ENCODE measurements around the gene ELF2.
A peak's percentile ranks its signal among the peaks of the same experiment; 100 is the strongest.
"Not testable (repeated sequence)": the region's sequence is repeated elsewhere in the genome, so short reads cannot be mapped to it uniquely, and the experiment has no call there.

The ELF2 gene

GRCh38 chr4:139078926-139079325, 98.1 kb downstream of the ELF2 start:
- DNase-seq (ENCODE audit: low read depth) = no peak

- DNase-seq (ENCODE audit: low read depth) = no peak
Observed at GRCh38 chr4:139077567-139078355, 99.3 kb downstream of the ELF2 start.

DNA sequence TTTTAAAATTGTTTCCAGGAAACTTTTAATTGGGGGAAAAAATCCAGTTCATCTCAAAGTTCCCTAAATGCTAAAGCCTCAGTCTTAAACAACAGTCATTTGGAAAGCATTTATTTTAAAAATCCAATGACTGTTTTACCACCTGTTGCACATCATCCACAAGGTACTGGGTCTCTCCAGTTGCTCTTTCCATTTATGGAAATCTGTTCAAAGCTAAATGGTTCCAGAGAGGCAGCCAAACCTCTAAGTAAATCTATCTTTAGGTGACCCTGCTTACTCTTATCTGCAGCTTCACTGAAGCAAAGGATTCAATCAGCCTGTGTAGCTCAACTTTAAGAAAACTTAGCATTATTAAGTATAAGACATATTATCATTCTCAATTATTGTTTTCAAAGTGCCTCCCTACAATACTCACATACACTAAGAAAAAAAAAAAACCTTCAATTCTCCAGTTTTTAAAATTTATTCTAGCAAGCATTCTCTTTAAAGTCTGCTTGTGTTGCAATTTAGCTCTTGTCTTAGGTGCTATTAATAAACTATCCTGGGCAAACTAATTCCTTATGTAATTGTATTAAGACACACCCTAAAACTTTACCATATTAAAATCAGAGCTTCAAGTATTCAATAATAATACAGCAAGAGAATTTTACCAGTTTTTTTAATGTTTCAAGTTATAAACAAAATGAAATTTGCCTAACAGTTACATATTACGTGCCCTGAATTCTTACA, 100.8 kb downstream of the ELF2 start:
- no peak for DNase-seq (ENCODE audit: low read depth)

- no peak for DNase-seq (ENCODE audit: low read depth)
Observed at GRCh38 chr4:139060591-139060990, 116.4 kb downstream of the ELF2 start.

DNA sequence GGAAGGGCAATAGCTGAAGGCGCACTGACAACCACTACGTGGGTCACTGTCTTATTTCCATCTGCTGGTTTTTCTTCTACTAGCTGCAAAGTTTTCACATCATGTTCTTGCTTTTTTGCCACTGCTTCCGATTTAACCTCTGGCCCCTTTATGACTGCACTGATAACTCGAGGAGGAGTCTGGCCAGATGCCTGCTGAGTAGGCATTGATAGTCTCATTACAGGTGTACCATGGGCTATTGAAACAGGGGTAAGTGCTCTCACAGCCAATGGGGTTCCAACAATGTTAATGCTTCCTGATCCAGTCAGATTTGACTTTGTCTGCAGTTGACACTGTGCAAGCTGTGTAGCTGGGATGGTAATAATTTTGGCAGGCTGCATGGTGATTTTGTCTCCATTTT, 118.0 kb downstream of the ELF2 start:
- DNase-seq (ENCODE audit: low read depth) = not testable (repeated sequence)

DNA sequence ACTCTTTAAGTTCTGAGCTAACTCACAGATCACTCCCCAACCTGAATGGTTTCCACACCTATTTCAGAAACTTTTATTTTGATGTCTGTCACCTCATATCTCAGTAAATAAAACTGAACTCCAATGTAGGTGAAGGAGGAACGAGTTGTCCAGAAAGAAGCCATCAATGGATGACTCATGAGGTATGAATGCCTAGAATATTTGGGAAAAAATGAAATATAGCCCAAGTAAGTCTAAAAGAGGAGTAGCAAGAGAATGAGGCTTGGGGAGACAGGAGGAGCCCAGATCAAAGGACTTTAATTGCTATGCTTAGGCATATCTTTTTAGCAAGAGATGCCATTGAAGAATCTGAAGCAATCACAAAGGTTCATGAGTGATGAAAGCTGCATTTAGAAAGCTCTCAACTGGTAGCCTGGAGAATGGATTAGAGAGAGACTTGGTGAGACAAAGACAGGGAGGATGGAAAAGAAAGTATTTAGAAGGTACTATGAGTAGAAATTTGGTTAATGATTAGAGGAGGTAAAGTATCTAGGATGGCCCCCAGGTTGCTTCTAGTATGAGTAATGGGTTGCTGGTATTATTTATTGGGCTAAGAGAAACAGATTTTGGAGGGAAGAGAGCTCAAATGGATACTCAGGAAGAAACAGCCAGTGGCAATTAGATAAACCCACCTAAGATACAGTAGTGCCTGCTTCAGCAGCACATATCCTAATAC, 122.1 kb downstream of the ELF2 start:
- no peak for DNase-seq (ENCODE audit: low read depth)

DNA sequence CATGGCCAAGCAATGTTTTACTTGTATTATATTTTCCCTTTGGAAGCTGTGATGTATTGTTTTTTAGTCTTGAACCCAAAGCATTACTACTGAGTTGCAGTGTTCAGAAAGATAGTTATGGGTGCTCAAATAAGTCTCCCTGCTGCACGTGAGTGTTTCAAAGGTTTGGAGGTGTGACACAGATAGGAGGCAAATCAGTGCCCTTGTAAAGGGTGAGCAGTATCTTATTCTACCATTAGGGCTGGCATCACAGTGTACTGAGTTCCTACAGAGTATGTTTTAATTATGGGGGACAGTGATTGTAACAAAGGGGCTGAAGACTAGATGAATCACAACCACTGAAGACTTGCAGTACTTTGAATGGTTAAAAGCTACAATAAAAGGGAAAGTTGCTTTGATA, 123.1 kb downstream of the ELF2 start:
- DNase-seq (ENCODE audit: low read depth) = no peak

- DNase-seq (ENCODE audit: low read depth) = no peak
Observed at GRCh38 chr4:139050446-139050845, 126.6 kb downstream of the ELF2 start.

DNA sequence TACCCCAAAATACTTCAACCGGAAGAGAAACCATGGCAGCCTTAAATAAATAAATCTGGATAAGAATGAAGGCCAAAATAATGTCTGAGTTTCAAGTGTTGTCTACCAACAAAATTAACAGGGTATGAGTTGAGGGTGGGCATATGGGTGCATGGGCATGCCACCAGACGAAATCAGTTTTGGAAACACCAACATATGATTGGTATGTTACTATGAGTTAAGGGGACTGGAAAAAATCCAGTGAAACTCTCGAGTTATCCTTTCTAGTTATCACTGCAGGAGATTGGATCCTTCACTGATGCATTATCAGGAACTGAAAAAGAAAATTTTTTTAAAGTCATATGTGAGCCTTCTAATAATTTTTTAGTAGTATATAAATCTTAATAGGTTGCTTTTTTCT, 129.0 kb downstream of the ELF2 start:
- DNase-seq (ENCODE audit: low read depth) = no peak

DNA sequence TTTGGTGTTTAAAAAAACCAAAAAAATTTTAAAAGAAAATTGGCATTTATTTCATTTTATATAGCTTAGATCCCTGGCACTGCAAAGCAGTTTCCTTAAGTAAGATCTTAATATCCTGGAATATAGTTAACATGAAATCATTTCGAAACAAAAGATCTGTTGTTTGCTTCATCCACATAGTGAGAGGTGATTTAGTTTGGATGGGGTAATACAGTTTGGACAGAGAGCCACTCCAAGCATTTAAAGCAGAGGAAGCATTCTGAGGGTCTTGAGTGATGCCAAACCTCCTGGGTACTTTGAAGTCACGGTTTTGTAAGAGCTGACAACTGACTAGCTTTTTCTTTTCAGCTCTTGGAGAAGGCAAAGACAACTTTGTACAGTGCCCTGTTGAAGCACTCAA, 132.7 kb downstream of the ELF2 start:
- no peak for DNase-seq (ENCODE audit: low read depth)

GRCh38 chr4:139042981-139043460, 134.0 kb downstream of the ELF2 start:
- no peak for DNase-seq (ENCODE audit: low read depth)

DNA sequence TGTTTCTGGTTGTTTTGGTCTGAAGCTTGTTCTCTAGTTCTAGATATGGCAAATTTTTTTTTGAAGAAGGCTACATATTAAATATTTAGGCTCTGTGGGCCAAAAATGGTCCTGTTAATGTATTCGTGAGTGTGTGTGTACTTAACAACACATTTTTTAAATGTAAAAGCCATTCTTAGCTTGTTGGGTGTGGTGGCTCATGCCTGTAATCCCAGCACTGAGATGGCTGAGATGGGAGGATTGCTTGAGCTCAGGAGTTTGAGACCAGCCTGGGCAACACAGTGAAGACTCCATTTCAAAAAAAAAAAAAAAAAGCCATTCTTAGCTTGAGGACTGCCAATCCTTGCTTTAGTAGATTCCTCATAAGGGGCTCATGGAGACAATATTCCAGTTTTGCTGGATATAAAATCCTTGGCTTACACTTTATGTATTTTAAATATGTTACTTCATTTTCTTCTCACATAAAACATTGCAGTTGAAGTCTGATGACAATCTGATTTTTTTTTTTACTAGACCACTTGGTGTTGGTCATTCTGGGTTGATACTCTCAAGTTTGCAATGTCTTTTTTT, 138.1 kb downstream of the ELF2 start:
- DNase-seq (ENCODE audit: low read depth) = no peak

- no peak for DNase-seq (ENCODE audit: low read depth)
Observed at GRCh38 chr4:139036885-139037284, 140.1 kb downstream of the ELF2 start.

DNA sequence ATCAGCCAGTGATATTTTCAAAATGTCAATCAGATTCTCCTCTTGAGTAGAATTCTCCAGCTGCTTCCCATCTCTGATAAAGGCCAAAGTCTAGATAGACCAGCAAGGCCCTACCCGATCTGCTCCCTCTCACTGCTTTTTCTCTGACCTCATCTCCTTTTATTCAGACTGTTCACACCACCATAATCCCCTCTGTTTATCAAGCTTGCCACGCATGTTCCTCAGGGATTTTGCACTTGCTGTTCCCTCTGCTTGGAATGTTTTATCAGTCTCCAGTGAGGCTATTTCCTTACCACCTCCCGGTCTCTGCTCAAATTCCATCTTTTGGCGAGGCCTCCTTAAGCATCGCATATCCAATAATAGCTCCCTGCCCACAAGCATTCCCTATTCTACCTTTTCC, 141.4 kb downstream of the ELF2 start:
- DNase-seq (ENCODE audit: low read depth) = no peak

- peak; percentile 69 for DNase-seq (ENCODE audit: low read depth)
Observed at GRCh38 chr4:139030614-139031235, 146.3 kb downstream of the ELF2 start.

DNA sequence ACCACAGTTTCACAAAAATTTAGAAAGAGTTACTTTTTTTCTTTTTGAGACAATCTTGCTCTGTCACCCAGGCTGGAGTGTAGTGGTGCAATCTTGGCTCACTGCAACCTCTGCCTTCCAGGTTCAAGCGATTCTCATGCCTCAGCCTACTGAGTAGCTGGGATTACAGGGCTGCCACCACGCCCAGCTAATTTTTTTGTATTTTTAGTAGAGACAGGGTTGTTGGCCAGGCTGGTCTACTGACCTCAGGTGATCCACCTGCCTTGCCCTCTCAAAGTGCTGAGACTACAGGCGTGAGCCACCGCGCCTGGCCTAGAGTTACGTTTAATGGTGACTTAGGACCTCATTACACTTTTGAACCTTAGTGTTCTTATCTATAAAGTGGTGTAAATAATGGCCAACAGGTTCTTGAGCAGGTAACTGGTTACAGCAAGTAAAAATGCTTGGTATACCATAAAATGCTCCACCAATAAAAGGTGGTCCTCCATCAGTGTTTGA, 147.1 kb downstream of the ELF2 start:
- DNase-seq (ENCODE audit: low read depth) = not testable (repeated sequence)

DNA sequence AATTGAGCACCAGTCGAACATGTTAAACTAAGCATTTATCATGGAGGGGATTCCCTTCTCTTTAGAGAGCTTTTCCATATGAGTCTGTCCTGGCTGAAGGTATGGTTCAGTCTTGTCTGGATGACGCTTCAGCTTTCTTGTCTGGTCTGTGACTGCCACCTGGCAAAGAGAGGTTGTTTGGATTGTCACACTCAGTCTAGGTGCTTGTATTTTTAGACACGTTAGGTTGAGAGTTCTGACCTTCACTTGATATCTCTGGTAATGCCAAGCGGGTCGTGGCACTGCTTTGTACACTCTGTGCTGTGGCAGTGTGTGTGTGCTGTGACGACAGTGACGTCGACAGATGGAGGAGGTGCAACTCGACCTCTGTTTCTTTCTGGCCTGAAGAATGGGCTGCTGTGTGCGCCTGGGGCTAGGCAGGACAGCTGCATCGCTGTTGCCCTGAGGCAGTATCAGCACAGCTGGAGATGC, 148.8 kb downstream of the ELF2 start:
- no peak for DNase-seq (ENCODE audit: low read depth)

- no peak for DNase-seq (ENCODE audit: low read depth)
Observed at GRCh38 chr4:139027776-139028175, 149.2 kb downstream of the ELF2 start.

GRCh38 chr4:139025841-139026240, 151.2 kb downstream of the ELF2 start:
- DNase-seq (ENCODE audit: low read depth) = no peak

DNA sequence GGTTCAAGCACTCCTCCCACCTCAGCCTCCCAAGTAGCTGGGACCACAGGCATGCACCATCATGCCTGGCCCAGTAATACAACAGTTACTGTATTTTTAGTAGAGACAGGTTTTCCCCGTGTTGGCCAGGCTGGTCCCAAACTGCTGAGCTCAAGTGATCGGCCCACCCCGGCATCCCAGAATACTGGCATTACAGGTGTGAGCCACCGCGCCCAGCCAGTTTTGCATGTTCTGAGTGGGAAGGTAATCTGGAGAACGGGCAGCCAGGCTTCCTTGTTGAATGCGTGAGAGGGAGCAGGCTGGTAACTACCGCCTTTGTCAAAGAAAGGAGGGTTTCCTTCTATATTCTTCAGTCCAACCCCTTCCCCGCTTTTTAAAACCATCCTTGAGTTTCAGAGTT, 152.3 kb downstream of the ELF2 start:
- DNase-seq (ENCODE audit: low read depth) = no peak

- DNase-seq (ENCODE audit: low read depth) = no peak
Observed at GRCh38 chr4:139022835-139023234, 154.2 kb downstream of the ELF2 start.

- not testable (repeated sequence) for DNase-seq (ENCODE audit: low read depth)
Observed at GRCh38 chr4:139021071-139021470, 155.9 kb downstream of the ELF2 start.
